GM06990 (cell line): Measurements from ENCODE around the gene DSTYK.

ENCODE experiments used
- DNase-seq: peaks from one replicate; pipeline ENCODE4 v3.0.0-alpha.2; 2011; ENCODE audit not compliant: insufficient read length; ENCODE audit errors: extremely low read depth
- H3K27me3 ChIP-seq: replicated peaks from 2 replicates; pipeline ENCODE4 v1.6.0; 2011; ENCODE audit warnings: low read length; ENCODE audit not compliant: control insufficient read depth, insufficient read depth
- H3K36me3 ChIP-seq: 2 replicates; pipeline ENCODE4 v1.5.1; 2011; ENCODE audit warnings: low read length; ENCODE audit not compliant: control insufficient read depth, insufficient read depth
- H3K4me3 ChIP-seq: replicated peaks from 2 replicates; pipeline ENCODE4 v1.5.1; 2011; ENCODE audit warnings: low read depth, mild to moderate bottlenecking, control low read depth, low read length
- TF ChIP-seq, protein P1 (sequence below): IDR thresholded peaks from 2 replicates; pipeline ENCODE4 v1.5.1; 2011; ENCODE audit warnings: low read length, control low read depth, mild to moderate bottlenecking, inconsistent platforms; ENCODE audit not compliant: insufficient read depth, poor library complexity, severe bottlenecking

DSTYK gene

DNA sequence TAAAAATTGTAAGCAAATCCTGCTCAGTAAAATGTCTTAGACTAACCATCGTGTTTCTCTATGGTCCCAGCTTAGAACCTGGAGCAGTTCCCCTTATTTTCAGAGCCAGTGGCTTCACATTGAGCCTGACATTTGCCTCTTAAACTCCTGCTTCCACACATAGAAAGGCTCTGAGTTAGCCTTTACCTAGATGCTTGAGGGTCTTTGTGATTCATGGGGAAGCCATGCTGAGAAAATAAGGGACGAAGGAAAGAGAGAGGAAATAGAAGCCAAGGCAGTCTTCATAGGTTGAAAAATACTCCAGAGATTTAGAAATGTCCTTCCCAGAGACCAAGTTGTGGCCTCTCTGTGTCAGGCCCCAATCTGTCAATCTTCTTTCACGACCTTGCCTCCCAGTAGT, 73.6 kb downstream of the DSTYK start:
- Histone ChIP-seq H3K27me3 (no peaks in the 10 kb centered on the region), H3K36me3 (no peaks in the 10 kb centered on the region), H3K4me3 (no peak overlapping the region)
- no peak for DNase-seq
- TF ChIP-seq, protein P1, sequence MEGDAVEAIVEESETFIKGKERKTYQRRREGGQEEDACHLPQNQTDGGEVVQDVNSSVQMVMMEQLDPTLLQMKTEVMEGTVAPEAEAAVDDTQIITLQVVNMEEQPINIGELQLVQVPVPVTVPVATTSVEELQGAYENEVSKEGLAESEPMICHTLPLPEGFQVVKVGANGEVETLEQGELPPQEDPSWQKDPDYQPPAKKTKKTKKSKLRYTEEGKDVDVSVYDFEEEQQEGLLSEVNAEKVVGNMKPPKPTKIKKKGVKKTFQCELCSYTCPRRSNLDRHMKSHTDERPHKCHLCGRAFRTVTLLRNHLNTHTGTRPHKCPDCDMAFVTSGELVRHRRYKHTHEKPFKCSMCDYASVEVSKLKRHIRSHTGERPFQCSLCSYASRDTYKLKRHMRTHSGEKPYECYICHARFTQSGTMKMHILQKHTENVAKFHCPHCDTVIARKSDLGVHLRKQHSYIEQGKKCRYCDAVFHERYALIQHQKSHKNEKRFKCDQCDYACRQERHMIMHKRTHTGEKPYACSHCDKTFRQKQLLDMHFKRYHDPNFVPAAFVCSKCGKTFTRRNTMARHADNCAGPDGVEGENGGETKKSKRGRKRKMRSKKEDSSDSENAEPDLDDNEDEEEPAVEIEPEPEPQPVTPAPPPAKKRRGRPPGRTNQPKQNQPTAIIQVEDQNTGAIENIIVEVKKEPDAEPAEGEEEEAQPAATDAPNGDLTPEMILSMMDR = no peak

- Histone ChIP-seq H3K36me3 (no peaks in the 10 kb centered on the region), H3K27me3 (no peaks in the 10 kb centered on the region), H3K4me3 (no peak overlapping the region)
- no peak for DNase-seq
- TF ChIP-seq, protein P1 = no peak
Observed at GRCh38 chr1:205133287-205133686, 78.2 kb downstream of the DSTYK start.

- no peak for DNase-seq
- Histone ChIP-seq H3K27me3 (no peaks in the 10 kb centered on the region), H3K4me3 (no peak overlapping the region), H3K36me3 (no peaks in the 10 kb centered on the region)
- TF ChIP-seq, protein P1 = no peak
Observed at GRCh38 chr1:205129447-205130029, 82.0 kb downstream of the DSTYK start.

DNA sequence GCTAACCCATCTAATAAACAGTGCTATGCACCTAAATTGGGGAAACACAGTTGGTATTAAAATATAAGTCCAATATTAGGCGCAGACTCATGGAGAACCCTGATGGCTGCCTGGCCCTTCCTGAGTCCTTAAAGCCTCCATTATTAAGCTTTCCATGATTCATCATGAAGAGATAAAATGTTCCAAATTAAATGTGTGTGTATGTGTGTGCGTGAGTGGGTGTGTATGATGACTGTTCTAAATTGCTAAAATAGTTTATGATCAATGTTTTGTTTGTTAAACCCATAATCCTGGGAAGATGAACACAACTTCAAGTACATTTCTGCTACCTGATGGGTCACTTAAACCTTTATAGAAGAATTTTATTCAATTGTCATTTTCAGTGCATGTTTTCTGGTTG, 83.5 kb downstream of the DSTYK start:
- TF ChIP-seq, protein P1 = no peak
- no peaks in the 10 kb centered on the region for H3K27me3 ChIP-seq
- no peaks in the 10 kb centered on the region for H3K36me3 ChIP-seq
- no peak overlapping the region for H3K4me3 ChIP-seq
- DNase-seq = no peak

DNA sequence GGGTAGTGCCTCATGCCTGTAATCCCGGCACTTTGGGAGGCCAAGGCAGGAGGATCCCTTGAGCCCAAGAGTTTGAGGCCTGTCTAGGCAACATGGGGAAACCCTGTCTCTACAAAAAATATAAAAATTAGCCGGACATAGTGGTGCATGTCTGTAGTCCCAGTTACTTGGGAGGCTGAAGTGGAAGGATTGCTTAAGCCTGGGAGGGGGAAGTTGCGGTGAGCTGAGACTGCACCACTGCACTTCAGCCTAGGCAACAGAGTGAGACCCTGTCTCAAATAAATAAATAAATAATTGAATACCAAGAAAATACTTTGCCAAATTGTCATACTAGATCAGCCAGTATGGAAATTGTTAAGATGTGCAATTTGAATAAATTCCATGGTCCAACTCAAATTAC, 83.9 kb downstream of the DSTYK start:
- H3K4me3 ChIP-seq = no peak overlapping the region
- no peak for DNase-seq
- TF ChIP-seq, protein P1 = no peak
- H3K36me3 ChIP-seq = no peaks in the 10 kb centered on the region
- H3K27me3 ChIP-seq = no peaks in the 10 kb centered on the region

DNA sequence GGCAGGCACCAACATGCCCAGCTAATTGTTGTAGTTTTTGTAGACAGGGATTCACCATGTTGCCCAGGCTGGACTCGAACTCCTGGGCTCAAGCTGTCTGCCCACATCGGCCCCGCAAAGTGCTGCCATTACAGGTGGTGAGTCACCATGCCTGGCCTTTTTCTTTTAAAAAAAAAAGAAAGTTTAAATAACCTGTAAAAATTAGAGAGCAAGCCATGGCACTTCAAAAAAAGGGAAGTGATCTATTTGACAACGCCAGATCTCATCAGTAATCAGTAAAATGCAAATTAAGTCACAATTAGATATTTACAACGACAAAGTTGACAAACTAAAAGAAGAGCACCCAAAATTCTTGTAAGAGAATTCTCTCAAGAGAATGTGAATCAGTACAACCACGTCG, 86.8 kb downstream of the DSTYK start:
- Histone ChIP-seq H3K36me3 (no peaks in the 10 kb centered on the region), H3K4me3 (no peak overlapping the region), H3K27me3 (no peaks in the 10 kb centered on the region)
- peak; percentile 56 for DNase-seq
- TF ChIP-seq, protein P1 = no peak
